OCI-M1 (cell line): ENCODE data around the gene NEO1.

Experiments used
- DNase-seq: peaks from one replicate; lab custom pipeline; 2025; lab: John Stamatoyannopoulos, UW

Gene NEO1

DNA sequence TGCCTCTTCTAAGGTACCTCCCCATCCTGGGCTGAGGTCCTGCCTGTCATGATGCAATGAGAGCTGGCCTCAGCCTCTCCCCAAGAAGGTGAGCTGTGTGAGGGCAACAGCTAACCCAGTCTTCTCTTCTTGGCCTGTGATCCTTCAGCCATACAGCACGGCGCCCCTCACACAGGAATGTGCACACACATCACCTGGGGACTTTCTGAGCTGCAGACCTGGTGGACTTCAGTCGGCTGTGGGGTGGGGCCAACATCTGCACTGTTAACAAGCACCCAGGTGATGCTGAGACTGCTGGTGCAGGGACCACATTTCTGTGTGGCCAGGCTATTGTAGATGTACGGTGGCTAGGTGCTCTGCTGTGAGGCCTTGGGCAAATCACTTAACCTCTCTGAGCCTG is 302.0 kb downstream of the NEO1 start:
- no peak for DNase-seq
